Measurements from ENCODE around the gene CD6. TPM values are rescaled to one million over a fixed set of nuclear protein-coding genes. Genes with fewer than 3 reads are reported as not detected.

CD6 gene
- total RNA-seq, 1 experiment from 2014 or later = 0.53 TPM

DNA sequence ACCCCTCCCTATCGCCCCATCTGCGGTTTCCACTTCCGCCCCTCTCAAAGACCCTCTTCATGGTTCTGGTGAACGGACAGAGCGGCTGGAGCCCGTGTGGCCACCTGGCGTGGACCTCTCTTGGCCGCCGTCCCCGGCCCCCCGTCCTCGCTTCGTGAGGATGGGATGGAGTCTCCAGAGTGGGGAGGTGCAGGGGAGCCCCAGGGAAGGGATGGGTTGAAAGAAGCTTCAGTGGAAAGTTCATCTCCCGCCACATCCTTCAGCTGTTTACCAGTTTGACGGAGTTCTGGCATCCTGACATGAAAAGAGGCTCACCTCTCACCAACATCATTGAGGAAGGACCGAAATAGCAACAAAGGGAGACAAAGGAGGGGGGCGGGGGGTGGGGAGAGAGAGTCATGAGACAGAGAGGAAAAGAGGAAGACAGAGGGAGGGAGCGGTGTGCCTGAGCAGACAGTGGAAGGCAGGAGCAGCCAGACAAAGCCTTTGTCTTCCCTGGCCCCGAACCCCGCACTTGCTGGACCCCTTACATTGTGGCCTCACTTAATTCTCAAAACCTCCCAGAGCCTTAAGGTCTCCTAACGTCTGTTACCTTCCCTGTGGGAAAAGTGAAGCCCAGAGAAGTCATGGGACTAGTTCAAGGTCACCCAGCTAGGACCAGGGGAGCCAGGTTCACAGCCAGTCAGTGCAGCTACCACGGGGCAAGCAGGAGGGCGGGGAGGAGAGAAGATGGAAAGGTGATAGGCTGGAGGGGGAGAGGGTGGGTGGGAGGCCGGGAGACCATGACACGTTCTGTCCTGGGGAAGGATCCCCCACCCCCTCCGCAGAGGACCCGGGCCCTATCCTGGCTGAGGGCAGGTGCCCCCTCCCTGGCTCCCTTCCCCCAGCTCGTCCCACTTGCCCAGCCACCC lies 54.9 kb downstream of the CD6 start:
- DNase-seq (ENCODE audit: low spot score) = no peak

DNA sequence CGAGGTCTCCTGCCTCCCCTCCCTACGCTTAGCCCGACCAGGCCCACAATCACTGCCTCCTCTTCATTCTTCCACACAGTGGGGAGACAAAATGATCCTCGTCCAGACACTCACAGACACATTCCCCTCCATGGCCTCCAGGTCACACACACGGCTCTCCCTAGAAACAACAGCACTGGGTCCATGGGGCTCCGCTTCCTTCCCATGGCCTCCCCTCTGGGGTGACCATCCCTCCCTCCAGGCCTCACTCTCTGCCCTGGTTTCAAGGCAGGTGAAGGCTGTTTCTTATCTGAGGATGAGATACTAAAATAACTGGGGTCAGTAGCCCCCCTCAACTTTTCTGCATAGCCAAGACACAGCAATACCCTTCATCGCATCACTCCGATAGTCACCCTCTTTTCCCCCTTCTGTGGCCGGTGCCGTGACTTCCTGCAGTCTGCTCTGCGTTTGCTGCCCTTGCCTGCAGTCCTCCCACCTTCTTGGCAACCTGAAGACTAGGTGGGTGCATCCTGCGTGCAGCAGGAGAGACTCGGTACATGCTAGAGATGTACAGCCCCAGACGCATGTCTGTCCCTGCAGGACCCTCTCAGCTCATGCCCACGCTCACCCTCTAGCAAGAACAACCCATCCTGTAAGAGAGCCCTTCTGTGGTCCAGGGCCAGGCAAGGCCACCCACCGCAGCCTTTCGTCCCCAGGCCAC lies 55.8 kb downstream of the CD6 start:
- no peak for DNase-seq (ENCODE audit: low spot score)

DNA sequence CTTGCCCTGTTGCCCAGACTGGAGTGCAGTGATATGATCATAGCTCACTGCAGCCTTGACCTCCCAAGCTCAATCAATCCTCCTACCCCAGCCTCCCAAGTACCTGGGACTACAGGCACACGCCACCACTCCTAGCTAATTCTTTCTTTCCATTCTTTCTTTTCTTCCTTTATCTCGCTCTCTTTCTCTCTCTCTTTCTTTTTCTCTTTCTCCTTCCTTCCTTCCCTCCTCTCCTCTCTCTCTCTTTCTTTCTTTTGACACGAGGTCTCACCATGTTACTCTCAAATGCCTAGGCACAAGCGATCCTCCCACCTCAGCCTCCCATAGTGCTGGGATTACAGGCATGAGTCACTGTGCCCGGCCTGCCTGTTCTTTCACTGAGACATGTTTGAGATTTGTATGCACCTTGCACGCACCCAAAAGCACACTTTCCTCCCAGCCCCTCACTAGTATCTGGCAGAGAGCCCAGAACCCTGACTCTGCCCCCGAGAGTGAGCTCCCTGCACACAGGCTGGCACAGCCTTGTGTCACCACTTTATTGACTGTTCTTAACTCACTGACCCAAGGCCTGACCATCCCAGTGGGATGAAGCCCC lies 56.8 kb downstream of the CD6 start:
- no peak for DNase-seq (ENCODE audit: low spot score)

- DNase-seq (ENCODE audit: low spot score) = no peak
These were observed 61.3 kb downstream of the CD6 start for GRCh38 chr11:61032824-61033223.

DNA sequence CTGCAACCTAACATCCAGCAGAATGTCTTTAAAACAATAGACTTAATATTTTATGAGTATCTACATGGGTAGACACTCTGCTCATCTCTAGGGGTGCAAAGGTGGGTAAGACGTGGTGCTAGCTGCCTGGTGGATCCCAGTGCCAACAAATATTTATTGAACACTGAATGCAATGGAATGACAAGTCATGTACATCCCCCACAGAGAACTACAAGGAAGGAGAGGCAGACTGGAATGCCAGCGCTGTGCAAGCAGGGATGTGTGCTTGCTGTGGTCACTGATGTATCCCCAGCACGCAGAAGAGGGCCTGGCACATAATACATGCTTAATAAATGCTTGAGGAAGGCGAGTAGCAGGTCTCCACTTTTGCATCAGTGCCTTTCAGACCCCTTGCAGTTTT lies 61.9 kb downstream of the CD6 start:
- no peak for DNase-seq (ENCODE audit: low spot score)

- no peak for DNase-seq (ENCODE audit: low spot score)
These were observed 62.6 kb downstream of the CD6 start for GRCh38 chr11:61034111-61034510.

DNA sequence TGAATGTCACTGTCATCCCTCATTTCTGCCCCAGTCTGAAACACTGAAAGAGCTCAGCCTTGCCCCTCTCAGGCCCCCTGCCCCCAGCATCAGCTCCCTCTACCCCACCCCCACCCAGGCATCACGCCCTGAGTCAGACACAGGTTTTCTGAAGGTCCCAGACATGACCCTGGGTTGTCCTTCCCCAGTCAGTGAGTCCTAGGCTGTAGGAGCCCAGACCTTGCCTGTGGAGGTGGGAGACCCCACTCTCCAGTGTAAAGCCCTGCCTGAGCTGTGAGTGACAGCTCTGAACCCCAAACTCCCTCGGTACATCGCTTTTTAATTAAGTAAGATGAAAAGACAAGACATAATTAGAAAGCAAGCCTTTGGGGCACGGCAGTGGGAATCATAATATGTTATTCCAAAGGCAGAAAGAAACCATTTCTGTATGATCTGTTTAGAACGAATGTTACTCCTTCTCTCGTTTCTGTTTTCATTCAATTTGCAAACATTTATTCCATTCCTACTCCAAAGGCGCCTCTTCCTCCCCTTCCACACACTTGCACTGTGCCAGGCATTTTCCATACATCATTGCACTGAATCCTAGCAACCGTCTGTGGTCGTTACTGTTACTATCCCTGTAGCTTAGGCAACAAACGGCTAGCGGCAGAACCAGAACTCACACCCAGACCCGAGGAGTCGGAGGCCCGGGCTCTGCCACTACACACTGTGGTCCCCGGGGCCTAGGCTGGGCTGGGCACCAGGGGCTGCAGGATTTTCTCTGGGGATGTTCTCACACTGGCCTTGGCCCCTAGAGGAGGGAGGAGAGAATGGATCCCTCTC lies 63.4 kb downstream of the CD6 start:
- no peak for DNase-seq (ENCODE audit: low spot score)

DNA sequence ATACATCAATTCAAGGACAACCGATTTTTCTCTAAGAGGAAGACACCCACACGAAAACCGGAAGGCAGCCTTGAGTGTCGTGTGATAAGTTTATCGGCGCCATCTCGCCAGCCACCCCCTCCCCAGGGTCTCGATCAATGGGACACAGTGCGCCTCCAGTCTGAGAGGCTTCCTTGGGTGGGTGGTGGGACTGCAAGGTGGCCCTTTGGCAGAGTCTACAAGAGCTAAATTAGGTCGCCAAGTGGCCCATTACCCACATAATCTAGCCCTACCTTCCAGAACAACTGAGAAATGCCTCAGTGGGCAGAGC lies 64.0 kb downstream of the CD6 start:
- DNase-seq (ENCODE audit: low spot score) = no peak

GRCh38 chr11:61037441-61038093 lies 66.1 kb downstream of the CD6 start:
- no peak for DNase-seq (ENCODE audit: low spot score)

GRCh38 chr11:61039916-61040315 lies 68.4 kb downstream of the CD6 start:
- no peak for DNase-seq (ENCODE audit: low spot score)

GRCh38 chr11:61041755-61042518 lies 70.5 kb downstream of the CD6 start:
- no peak for DNase-seq (ENCODE audit: low spot score)

- DNase-seq (ENCODE audit: low spot score) = no peak
These were observed 71.1 kb downstream of the CD6 start for GRCh38 chr11:61042537-61042936.

- no peak for DNase-seq (ENCODE audit: low spot score)
These were observed 71.6 kb downstream of the CD6 start for GRCh38 chr11:61042961-61043540.

- no peak for DNase-seq (ENCODE audit: low spot score)
These were observed 73.8 kb downstream of the CD6 start for GRCh38 chr11:61045271-61045670.

GRCh38 chr11:61046833-61047232 lies 75.4 kb downstream of the CD6 start:
- no peak for DNase-seq (ENCODE audit: low spot score)

- DNase-seq (ENCODE audit: low spot score) = no peak
These were observed 77.0 kb downstream of the CD6 start for GRCh38 chr11:61048368-61049062.

- DNase-seq (ENCODE audit: low spot score) = no peak
These were observed 77.5 kb downstream of the CD6 start for GRCh38 chr11:61049063-61049377.

DNA sequence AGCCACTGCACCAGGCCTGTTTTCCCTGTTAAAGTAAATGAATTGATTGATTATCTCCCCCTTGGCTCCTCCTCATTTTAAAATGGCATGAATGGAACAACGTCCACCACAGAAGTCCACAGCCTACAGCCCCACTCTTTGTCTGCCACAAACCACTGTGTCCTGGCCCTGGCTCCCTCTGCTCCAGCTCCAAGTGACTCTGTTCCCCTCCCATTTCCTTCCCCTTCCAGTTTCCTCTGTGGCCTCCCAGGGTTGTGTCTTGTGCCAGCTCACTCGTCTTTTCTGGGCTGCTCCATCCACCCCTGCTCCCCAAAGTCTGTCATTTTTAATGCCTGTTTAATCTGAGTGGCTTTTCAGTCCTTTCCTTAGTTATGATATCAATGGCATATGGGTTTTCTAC lies 78.4 kb downstream of the CD6 start:
- DNase-seq (ENCODE audit: low spot score) = no peak

DNA sequence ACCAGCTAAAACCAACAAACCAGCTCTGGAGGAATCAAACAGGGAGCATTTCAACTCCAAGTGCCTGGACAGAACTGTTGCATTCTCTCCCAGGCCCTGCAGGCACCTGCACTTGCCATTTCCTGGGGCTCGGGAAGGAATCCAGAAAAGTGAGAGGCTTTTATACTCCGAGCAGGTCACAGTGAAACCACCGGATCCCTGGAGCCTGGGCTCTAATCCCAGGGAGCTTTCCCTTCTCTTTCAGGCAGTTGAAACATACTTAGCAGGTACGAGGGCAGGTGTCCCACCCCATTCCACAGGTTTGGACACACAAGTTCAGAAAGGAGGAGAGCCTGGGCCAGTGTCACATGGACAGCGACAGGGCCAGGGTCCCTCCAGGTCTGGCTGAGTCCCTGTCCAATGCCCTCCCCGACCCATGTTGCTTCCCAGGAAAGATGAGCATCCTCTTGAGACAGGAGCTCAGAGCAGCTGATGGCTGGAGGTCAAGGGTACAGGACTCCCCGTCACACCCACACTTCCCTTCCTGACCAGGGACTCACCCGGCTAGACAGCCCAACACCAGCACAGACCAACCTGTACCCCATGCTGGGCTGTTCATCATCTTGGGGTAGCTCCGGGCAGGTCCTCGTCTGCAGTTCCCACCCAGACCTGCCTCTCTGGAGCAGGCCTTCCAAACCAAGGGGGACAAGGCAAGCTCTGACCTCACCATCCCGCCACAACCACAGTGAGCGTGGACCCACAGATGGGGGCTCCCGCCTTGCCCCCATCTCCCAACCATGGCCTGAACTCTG lies 80.9 kb downstream of the CD6 start:
- no peak for DNase-seq (ENCODE audit: low spot score)
